ENCODE data around the gene SND1. TPM values are rescaled to one million over a fixed set of nuclear protein-coding genes. Genes with fewer than 3 reads are reported as not detected.

SND1 gene
- total and polyA plus RNA-seq, 10 donors = 61.7 to 173 (median 116) TPM

DNA sequence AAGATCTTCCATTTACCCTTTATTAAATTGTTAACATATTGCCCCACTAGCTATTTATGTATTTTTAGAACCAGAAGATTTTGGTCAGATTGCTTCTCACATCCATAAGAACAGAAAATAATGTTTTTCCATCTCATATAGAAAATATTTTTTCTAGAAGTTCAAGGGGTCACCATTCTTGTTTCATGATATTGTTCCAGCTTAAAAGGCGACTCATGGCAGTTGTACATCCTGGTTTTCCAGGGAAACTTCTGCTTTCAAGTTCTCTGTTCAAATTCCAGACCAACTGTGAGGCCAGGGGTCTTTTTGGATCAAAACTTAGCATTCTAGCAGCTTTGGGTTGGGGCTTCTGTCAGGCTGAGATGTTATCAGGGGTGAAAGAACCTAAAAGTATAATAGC is 294.9 kb downstream of the SND1 start:
- Histone ChIP-seq H3K27me3 (replicated peaks in 1 of 7) (no peaks in the 10 kb centered on the region), H3K36me3 (peaks cover 0 to 34% (median 0%) of the 10 kb centered on the region in 6 donors), H3K27ac (no peak overlapping the region), H3K9me3 (no peaks in the 10 kb centered on the region), H3K4me1 (peaks cover 0 to 19% (median 9%) of the 10 kb centered on the region in 6 donors), H3K4me3 (no peak overlapping the region)
- no peak for DNase-seq
- intact Hi-C loops (cut with DNase I; ENCODE audit: low total_unique reads) = no loop called here
- TF ChIP-seq, protein P1, sequence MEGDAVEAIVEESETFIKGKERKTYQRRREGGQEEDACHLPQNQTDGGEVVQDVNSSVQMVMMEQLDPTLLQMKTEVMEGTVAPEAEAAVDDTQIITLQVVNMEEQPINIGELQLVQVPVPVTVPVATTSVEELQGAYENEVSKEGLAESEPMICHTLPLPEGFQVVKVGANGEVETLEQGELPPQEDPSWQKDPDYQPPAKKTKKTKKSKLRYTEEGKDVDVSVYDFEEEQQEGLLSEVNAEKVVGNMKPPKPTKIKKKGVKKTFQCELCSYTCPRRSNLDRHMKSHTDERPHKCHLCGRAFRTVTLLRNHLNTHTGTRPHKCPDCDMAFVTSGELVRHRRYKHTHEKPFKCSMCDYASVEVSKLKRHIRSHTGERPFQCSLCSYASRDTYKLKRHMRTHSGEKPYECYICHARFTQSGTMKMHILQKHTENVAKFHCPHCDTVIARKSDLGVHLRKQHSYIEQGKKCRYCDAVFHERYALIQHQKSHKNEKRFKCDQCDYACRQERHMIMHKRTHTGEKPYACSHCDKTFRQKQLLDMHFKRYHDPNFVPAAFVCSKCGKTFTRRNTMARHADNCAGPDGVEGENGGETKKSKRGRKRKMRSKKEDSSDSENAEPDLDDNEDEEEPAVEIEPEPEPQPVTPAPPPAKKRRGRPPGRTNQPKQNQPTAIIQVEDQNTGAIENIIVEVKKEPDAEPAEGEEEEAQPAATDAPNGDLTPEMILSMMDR (IDR thresholded peaks at IDR 0.05 in 8 of 11, conservative IDR thresholded peaks at IDR 0.05 in 3 of 11) = no peak
- TF ChIP-seq POLR2A (IDR thresholded peaks at IDR 0.05) (no peak), POLR2AphosphoS5 (IDR thresholded peaks at IDR 0.05) (no peak)
- 83 to 99% (median 90%) methylated on average over 1 of the region's 1 CpG for WGBS, 5 donors

DNA sequence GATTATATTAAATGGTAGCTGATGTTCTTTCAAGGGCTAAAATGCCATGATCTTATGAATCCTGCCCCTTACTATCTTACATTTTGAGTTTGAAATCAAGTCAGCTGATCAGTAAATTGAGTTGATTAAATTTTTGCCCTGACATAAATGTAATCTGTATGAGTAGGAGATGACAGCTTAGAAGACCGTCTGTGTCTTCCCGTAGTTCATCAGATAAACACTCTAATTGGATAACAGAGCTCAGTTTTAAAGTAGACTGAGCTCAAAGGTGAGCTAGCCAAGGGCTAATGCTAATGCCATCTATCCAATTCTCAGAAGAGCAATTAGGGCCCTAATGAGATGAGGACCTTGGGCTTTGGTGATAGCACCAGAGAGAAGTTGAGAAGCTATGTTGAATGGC is 296.3 kb downstream of the SND1 start:
- intact Hi-C loops (cut with DNase I; ENCODE audit: low total_unique reads) = no loop called here
- Histone ChIP-seq H3K27ac (no peak overlapping the region), H3K4me3 (no peak overlapping the region), H3K9me3 (no peaks in the 10 kb centered on the region), H3K36me3 (peaks cover 0 to 21% (median 0%) of the 10 kb centered on the region in 6 donors), H3K27me3 (replicated peaks in 1 of 7) (no peaks in the 10 kb centered on the region), H3K4me1 (peaks cover 0 to 21% (median 9%) of the 10 kb centered on the region in 6 donors)
- 95 to 100% (median 98%) methylated on average over 2 of the region's 2 CpGs for WGBS, 5 donors
- DNase-seq = no peak
- TF ChIP-seq POLR2AphosphoS5 (IDR thresholded peaks at IDR 0.05) = no peak
- TF ChIP-seq POLR2A (IDR thresholded peaks at IDR 0.05) = no peak
- TF ChIP-seq, protein P1 (IDR thresholded peaks at IDR 0.05 in 8 of 11, conservative IDR thresholded peaks at IDR 0.05 in 3 of 11) = no peak

DNA sequence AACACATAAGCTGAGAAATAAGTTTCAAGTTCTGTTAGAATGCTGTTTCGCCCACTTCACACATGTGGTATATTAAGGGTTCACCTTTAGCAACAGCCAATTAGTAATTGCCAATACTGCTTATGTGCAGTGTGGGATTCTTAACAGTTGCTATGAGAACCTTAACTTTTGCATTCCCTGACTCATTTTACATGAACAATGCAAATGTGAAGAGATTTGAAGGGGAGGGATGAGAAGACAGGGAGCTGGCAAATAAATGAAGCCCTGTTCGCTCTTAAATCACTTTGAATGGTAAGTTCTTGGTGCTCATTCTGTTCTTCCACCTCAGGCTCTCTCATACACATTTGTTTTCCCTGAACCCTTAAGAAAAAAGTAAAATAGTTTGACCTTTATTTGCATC is 296.9 kb downstream of the SND1 start:
- H3K27ac ChIP-seq = no peak overlapping the region
- peaks cover 0 to 15% (median 0%) of the 10 kb centered on the region in 6 donors for H3K36me3 ChIP-seq
- TF ChIP-seq POLR2AphosphoS5 (IDR thresholded peaks at IDR 0.05) = no peak
- WGBS, 5 donors = 90 to 97% (median 94%) methylated on average over 2 of the region's 2 CpGs
- no peaks in the 10 kb centered on the region for H3K9me3 ChIP-seq
- DNase-seq = no peak
- H3K4me1 ChIP-seq = peaks cover 0 to 27% (median 14%) of the 10 kb centered on the region in 6 donors
- no peak overlapping the region for H3K4me3 ChIP-seq
- intact Hi-C loops (cut with DNase I; ENCODE audit: low total_unique reads) = no loop called here
- H3K27me3 ChIP-seq (replicated peaks in 1 of 7) = no peaks in the 10 kb centered on the region

DNA sequence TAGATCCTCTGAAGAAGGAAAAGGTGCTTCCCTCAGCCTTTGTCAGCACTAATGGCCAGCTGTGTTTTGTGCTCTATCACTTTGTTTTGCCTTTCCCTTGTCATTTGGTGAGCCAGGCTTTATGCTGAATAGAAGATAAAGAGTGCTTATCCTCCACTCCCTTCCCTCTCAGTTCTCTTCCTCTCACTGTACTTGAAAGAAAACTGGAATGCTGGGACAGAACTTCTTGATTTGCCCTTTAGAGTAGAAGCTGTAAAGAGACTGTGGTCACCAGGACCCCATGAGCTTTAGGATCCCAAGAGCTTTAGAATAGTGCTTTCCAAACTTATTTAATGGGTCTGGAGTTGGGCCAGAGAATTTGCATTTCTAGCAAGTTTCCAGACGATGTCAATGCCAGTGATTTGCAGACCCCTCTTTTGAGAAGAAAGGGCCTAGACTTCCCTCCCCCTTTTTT is 297.8 kb downstream of the SND1 start:
- TF ChIP-seq POLR2A (IDR thresholded peaks at IDR 0.05) (no peak), POLR2AphosphoS5 (IDR thresholded peaks at IDR 0.05) (no peak)
- TF ChIP-seq, protein P1 (IDR thresholded peaks at IDR 0.05 in 8 of 11, conservative IDR thresholded peaks at IDR 0.05 in 3 of 11) = no peak
- Histone ChIP-seq H3K4me1 (peaks cover 0 to 32% (median 15%) of the 10 kb centered on the region in 6 donors), H3K9me3 (no peaks in the 10 kb centered on the region), H3K27ac (no peak overlapping the region), H3K4me3 (no peak overlapping the region), H3K36me3 (peaks cover 0 to 11% (median 0%) of the 10 kb centered on the region in 6 donors), H3K27me3 (replicated peaks in 1 of 7) (no peaks in the 10 kb centered on the region)
- intact Hi-C loops (cut with DNase I; ENCODE audit: low total_unique reads) = no loop called here
- 72 to 93% (median 80%) methylated on average over 1 of the region's 1 CpG for WGBS, 5 donors
- DNase-seq = no peak
